Activated naive CD8-positive, alpha-beta T cell treated with anti-CD3 and anti-CD28 coated beads, Interleukin-2, amount 50 U/mL, for 24 hours (primary cell): ENCODE data around the gene MAN2A1.
A peak's percentile ranks its signal among the peaks of the same experiment; 100 is the strongest.

Experiments
- ATAC-seq: fragments of 150-1000 bp; cut with Tn5 transposase; one replicate; pipeline ENCODE4 v1.10.0; 2021
- DNase-seq: peaks from one replicate; pipeline ENCODE4 v3.0.0; 2021
- H3K27ac Mint-ChIP-seq: one replicate; pipeline ENCODE4 v1.8.0; 2021; ENCODE audit warnings: mild to moderate bottlenecking, mixed read lengths
- H3K27me3 Mint-ChIP-seq: one replicate; pipeline ENCODE4 v1.8.0; 2021; ENCODE audit warnings: mixed read lengths
- H3K36me3 Mint-ChIP-seq: one replicate; pipeline ENCODE4 v1.8.0; 2021; ENCODE audit warnings: low read depth, mixed read lengths
- H3K4me1 Mint-ChIP-seq: one replicate; pipeline ENCODE4 v1.8.0; 2021; ENCODE audit warnings: mixed read lengths
- H3K4me3 Mint-ChIP-seq: one replicate; pipeline ENCODE4 v1.8.0; 2021; ENCODE audit warnings: mild to moderate bottlenecking, moderate library complexity, mixed read lengths
- H3K9me3 Mint-ChIP-seq: one replicate; pipeline ENCODE4 v1.8.0; 2021; ENCODE audit warnings: mixed read lengths

MAN2A1 gene

DNA sequence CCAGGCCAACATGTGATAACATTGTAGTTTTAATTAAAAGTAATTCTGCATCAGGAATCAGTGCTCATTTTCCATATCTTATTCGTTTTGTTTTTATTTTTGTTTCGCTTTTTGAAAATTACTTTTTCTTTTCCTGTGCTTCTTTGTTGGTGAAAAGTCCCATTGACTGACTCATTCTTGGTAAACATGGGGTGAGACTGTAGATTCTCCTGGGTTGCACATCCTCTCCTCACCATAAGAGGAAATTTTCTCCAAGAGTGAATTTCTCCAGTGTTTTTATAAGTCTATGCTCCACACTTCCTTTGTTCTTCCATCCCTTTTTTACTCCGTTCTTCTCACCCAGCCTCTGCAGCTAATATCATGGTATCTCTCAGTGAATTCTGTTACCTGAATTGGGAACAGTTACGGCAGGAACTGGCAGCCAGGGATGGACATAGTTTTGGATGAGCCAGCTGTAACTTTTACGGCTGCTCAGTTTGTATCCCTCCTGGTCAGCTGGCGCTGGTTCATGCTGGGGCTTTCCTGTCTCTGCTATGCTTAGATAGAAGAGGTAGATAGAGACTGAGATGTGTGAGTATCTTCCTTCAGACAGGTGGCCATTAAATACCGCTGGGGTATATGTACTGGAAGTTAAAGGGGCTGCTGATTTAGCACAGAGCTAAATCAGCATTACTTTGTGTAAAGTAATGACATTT, 80.0 kb downstream of the MAN2A1 start:
- ATAC-seq: no peak
- H3K9me3 Mint-ChIP-seq: no peaks in the 10 kb centered on the region
- H3K4me3 Mint-ChIP-seq: no peak overlapping the region
- no peak overlapping the region for H3K27ac Mint-ChIP-seq
- peaks cover 2% of the 10 kb centered on the region for H3K4me1 Mint-ChIP-seq
- peaks cover 51% of the 10 kb centered on the region for H3K36me3 Mint-ChIP-seq
- no peak for DNase-seq
- no peaks in the 10 kb centered on the region for H3K27me3 Mint-ChIP-seq

DNA sequence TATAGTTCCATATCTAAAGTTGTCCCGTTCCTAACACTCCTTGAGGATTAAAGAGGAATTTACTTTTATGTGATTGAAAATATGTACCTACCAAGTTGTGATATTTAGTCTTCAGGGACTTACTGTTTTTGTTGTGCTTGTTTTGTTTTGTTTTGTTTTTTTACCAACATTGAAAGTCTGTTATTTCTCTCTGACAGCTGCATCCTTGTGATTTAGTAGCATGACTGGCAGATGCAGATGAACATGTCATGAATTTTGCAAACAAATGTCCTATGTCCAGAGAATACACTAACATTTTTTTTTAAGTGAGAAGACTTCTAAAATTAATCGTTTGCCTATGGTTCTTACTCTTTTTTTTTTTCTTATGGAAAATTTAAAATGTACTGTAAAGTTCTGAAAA, 85.4 kb downstream of the MAN2A1 start:
- Mint-ChIP-seq H3K4me1 (no peaks in the 10 kb centered on the region), H3K9me3 (no peaks in the 10 kb centered on the region), H3K4me3 (no peak overlapping the region), H3K27ac (no peak overlapping the region), H3K36me3 (peaks cover 53% of the 10 kb centered on the region), H3K27me3 (no peaks in the 10 kb centered on the region)
- no peak for DNase-seq
- ATAC-seq: no peak

DNA sequence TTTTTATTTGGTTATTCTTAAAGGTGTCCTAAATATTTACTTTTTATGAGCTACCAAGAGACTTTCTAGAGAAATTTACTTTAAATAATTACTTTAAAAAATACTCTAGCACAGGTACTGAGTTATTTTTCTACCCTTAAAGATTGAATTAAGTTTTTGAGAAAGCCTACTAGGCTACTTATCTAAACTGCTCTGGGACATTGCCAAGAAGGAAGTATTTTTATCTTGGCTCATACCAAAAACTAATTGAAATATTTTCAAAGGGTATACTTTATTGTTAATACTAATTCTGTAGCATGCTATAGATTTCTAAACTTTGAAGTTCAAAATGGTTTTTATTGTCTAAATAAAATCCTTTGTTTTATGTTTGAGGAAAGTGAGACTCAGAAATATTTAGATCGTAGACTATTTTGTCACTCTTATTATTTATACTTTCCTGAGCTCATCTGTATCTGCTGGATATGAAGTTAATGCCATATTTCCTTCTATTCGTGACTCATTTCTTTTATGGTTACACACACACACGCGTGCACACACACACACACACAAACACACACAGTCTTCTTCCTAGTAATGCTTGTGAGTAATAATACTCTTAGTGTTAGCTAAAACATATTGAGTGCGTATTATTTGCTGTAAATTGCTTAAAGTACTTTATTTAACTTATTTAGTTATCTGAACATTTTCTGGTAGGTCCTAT, 89.5 kb downstream of the MAN2A1 start:
- Mint-ChIP-seq H3K9me3 (no peaks in the 10 kb centered on the region), H3K4me1 (no peaks in the 10 kb centered on the region), H3K36me3 (peaks cover 42% of the 10 kb centered on the region), H3K27me3 (no peaks in the 10 kb centered on the region), H3K27ac (no peak overlapping the region), H3K4me3 (no peak overlapping the region)
- DNase-seq (no peak), ATAC-seq (no peak)

DNA sequence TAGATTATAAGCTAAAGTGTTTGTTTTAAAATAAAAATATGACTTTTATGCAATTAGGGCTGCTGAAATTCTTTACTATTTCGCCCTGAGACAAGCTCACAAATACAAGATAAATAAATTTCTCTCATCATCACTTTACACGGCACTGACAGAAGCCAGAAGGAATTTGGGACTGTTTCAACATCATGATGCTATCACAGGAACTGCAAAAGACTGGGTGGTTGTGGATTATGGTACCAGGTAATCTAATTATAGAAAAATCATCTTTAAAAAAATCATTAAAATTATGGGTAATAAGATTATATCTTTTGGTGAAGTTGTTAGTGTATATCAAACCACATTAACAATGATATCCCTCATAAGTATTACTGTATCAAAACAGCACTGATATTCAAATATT, 95.0 kb downstream of the MAN2A1 start:
- DNase-seq (no peak), ATAC-seq (no peak)
- Mint-ChIP-seq H3K36me3 (peaks cover 43% of the 10 kb centered on the region), H3K4me3 (no peak overlapping the region), H3K4me1 (peaks cover 21% of the 10 kb centered on the region), H3K9me3 (no peaks in the 10 kb centered on the region), H3K27me3 (no peaks in the 10 kb centered on the region), H3K27ac (no peak overlapping the region)

DNA sequence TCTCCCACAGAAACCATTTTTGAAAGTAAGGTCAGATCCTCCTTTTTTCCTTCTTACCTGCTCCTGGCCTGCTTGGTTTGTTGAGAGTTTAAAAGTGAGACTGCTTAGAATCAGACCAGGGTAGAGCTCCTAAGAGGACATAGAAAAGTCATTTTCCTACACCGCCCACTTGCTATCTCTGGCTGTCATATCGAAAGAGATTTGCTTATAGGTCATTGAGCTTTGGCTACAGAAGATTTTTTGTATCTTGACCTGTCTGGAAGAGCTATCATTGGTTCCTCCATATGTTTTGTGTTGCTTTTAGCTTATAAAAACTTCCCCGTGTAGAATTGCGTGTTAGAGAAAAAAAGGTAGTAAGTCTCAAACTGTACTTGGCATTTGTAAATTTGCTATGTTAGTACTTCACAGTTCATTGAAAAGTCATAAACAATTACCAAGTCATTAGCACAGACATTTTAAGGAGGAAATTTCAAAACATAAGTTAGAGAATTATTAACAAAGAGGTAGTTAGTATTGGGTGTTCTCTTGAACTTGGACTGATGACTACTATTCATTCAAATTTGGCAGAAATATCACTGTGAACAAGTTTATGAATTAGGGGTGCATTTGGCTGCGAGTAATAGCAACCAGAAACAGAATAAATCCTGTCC, 96.6 kb downstream of the MAN2A1 start:
- no peaks in the 10 kb centered on the region for H3K9me3 Mint-ChIP-seq
- no peaks in the 10 kb centered on the region for H3K27me3 Mint-ChIP-seq
- no peak overlapping the region for H3K4me3 Mint-ChIP-seq
- ATAC-seq (peak; percentile 43), DNase-seq (no peak)
- H3K36me3 Mint-ChIP-seq: peaks cover 48% of the 10 kb centered on the region
- H3K27ac Mint-ChIP-seq: no peak overlapping the region
- H3K4me1 Mint-ChIP-seq: peaks cover 21% of the 10 kb centered on the region

DNA sequence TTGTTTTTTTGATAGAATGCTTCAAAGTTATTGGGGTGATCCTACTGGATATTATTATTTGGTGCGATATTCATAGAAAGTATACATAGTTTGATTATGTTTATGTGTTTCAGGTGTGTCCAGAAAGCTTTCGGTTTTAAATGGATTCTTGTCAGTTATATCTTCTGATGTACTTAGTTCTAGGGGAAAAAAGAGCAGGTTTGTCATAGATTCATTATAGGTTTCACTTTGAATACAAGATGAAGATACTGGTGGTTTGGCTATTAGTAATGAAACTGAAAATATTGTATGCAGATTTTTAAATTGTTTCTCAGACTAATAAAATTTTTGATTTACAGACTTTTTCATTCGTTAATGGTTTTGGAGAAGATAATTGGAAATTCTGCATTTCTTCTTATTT, 98.9 kb downstream of the MAN2A1 start:
- peaks cover 21% of the 10 kb centered on the region for H3K4me1 Mint-ChIP-seq
- DNase-seq (no peak), ATAC-seq (peak; percentile 28)
- H3K4me3 Mint-ChIP-seq: no peak overlapping the region
- H3K36me3 Mint-ChIP-seq: peaks cover 57% of the 10 kb centered on the region
- H3K9me3 Mint-ChIP-seq: peaks cover 6% of the 10 kb centered on the region
- no peaks in the 10 kb centered on the region for H3K27me3 Mint-ChIP-seq
- H3K27ac Mint-ChIP-seq: peak overlapping the region; percentile 61

DNA sequence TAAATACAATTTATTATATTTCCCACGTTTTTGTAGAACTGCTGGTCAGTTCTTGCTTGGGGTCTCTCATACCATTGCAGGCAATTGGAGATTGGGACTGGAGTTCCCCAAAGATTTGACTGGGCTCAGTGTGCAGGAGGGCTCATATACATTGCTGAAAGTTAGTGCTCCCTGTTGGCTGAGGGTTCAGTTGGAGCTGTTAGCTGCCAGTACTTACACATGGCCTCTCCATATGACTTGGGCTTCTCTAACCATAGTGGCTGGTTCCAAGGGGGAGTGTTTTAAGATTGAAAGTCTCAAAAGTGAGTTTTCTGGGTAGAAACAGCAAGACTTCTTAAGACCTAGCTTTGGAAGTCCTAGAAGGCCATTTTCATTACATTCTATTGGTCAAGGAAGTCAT, 102.9 kb downstream of the MAN2A1 start:
- no peak overlapping the region for H3K27ac Mint-ChIP-seq
- no peak overlapping the region for H3K4me3 Mint-ChIP-seq
- ATAC-seq (no peak), DNase-seq (no peak)
- H3K4me1 Mint-ChIP-seq: peaks cover 16% of the 10 kb centered on the region
- peaks cover 56% of the 10 kb centered on the region for H3K36me3 Mint-ChIP-seq
- H3K27me3 Mint-ChIP-seq: no peaks in the 10 kb centered on the region
- peaks cover 6% of the 10 kb centered on the region for H3K9me3 Mint-ChIP-seq

DNA sequence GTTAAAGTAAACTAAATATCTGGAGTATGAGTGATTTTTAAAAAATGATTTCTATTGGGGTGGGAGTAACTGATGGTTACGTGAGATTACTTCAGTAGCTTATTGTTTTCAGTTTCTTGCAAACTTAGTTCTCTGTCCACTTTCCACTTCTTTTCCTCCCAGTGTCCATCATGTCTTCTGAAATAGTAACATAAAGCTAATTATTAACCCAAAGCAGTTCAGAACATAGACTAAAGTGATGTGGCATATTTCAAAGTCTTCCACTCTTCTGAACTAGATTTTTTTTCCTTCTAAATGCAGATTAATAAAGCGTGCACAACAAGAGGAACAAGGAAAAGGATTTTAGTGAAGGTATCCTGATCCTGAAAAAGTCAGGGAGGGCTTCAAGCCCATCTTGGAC, 114.1 kb downstream of the MAN2A1 start:
- H3K9me3 Mint-ChIP-seq: peaks cover 4% of the 10 kb centered on the region
- no peak overlapping the region for H3K27ac Mint-ChIP-seq
- no peaks in the 10 kb centered on the region for H3K4me1 Mint-ChIP-seq
- peaks cover 43% of the 10 kb centered on the region for H3K36me3 Mint-ChIP-seq
- no peak for ATAC-seq
- H3K27me3 Mint-ChIP-seq: no peaks in the 10 kb centered on the region
- H3K4me3 Mint-ChIP-seq: no peak overlapping the region
- no peak for DNase-seq

DNA sequence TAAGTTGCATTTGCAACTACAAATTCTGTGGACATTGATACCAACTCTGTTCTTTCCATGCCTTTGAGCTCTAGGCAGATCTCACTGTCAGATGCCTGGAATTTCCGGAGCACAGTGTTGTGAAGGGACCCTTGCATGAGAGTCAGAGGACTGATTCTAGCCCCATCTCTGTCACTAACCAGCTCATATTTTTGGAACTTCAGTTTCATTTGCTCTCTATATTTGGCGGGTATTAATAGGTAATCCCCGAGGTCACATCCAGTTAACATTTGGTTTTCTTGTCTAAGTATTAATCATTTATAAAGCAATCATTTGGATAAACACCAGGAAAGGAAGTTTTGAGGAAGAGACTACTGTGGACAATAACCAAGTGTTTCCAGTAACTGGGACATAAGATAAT, 115.7 kb downstream of the MAN2A1 start:
- H3K4me1 Mint-ChIP-seq: peaks cover 2% of the 10 kb centered on the region
- peaks cover 52% of the 10 kb centered on the region for H3K36me3 Mint-ChIP-seq
- ATAC-seq (no peak), DNase-seq (no peak)
- H3K27me3 Mint-ChIP-seq: no peaks in the 10 kb centered on the region
- H3K4me3 Mint-ChIP-seq: no peak overlapping the region
- H3K9me3 Mint-ChIP-seq: peaks cover 13% of the 10 kb centered on the region
- H3K27ac Mint-ChIP-seq: no peak overlapping the region

DNA sequence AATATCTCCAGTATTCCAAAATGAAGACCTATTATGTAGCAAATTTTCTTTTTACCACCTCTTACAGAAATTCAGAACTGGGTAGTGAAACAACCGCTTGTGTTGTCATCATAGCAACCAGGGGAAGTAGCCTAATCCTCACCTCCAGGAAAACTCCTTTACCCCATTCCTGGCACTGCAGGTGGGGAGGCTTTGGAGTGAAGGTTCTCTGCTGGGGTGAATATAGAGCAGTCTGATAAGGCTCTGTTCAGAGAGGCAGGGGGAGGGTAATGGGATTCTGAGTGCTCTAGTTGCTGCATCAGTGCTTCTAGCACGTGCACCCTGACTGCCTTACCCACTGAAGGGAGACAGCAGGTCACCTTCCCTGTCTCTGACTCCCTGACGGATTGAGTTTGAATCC, 116.2 kb downstream of the MAN2A1 start:
- peaks cover 53% of the 10 kb centered on the region for H3K36me3 Mint-ChIP-seq
- H3K4me3 Mint-ChIP-seq: no peak overlapping the region
- H3K9me3 Mint-ChIP-seq: peaks cover 13% of the 10 kb centered on the region
- ATAC-seq: no peak
- H3K27me3 Mint-ChIP-seq: no peaks in the 10 kb centered on the region
- H3K4me1 Mint-ChIP-seq: peaks cover 2% of the 10 kb centered on the region
- DNase-seq: no peak
- no peak overlapping the region for H3K27ac Mint-ChIP-seq

DNA sequence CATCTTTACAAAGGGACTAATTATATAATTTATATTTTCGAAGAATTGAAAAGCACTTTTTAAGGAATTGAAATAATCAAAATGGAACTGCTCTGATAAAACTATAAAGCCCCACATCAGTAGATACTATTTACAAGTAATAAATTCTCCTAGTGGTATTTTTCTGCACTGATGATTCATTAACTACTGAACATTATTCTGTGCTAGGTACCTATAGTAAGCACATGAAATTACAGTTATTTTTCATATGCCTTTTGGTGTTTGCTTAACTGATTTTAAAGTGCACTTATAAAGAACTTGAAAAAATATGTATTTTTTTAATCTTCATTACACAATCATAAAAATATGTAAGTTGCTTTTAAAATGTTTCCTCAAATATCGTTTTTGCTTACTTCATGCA, 123.0 kb downstream of the MAN2A1 start:
- no peak overlapping the region for H3K27ac Mint-ChIP-seq

DNA sequence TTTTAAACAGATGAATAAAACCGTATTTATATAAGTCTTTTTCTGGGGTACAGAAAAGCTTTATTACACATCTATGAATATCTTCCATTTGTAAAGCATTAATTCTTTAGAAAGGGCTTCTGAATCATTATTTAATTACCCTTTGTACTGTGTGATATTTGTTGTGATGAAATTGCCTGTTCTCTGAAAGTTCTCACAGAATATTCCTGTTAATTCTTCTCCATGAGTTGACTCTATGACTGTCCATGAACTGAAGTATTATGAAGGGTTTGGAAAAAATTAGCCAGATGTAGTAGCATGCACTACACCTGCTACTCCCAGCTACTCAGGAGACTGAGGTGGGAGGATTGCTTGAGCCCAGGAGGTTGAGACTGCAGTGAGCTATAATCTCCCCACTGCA, 127.0 kb downstream of the MAN2A1 start:
- H3K36me3 Mint-ChIP-seq: peaks cover 50% of the 10 kb centered on the region

More for the DNA sequence above, 123.0 kb downstream of the MAN2A1 start:
- Mint-ChIP-seq H3K9me3 (peaks cover 12% of the 10 kb centered on the region), H3K27me3 (no peaks in the 10 kb centered on the region), H3K4me3 (no peak overlapping the region), H3K36me3 (peaks cover 61% of the 10 kb centered on the region), H3K4me1 (peaks cover 2% of the 10 kb centered on the region)
- DNase-seq (no peak), ATAC-seq (no peak)

DNA sequence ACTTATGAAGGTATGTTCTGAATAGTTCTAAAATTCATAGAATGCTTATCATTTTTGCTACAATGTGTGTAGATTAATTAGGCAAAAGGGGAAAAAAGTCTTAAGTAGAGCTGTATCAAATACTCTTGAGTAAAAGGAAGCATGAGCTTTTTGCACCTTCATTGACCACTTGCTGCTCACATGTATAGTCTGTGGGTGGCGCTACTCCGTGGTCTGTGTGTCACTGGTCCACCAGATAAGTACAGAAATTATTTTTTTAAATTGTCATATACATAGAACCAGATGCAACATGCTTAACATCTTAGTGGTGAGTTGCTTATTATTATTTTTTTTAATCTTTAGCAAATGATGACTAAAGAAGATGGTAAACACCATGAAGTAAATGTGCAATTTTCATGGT, 130.2 kb downstream of the MAN2A1 start:
- H3K9me3 Mint-ChIP-seq: no peaks in the 10 kb centered on the region

More for the DNA sequence above, 127.0 kb downstream of the MAN2A1 start:
- Mint-ChIP-seq H3K27ac (no peak overlapping the region), H3K4me1 (no peaks in the 10 kb centered on the region), H3K27me3 (no peaks in the 10 kb centered on the region), H3K9me3 (no peaks in the 10 kb centered on the region), H3K4me3 (no peak overlapping the region)
- DNase-seq: no peak
- ATAC-seq: no peak

DNA sequence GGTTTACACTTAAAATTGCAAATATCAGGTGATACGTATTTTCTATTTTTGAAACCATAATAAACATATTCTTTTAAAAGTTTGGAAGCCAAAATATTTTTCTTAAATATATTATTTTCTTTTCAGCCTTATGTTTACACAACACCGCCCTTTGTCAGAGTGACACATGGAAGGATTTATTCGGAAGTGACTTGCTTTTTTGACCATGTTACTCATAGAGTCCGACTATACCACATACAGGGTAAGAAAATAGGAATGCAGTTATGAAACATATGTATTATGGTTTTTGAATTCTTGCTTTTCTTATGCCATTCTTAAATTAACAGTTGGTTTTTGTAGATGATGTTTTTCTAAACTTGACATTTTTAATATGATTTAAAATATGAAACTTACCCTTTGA, 133.9 kb downstream of the MAN2A1 start:
- DNase-seq: no peak
- H3K36me3 Mint-ChIP-seq: peaks cover 68% of the 10 kb centered on the region
- H3K4me3 Mint-ChIP-seq: no peak overlapping the region
- peaks cover 4% of the 10 kb centered on the region for H3K9me3 Mint-ChIP-seq
- H3K27me3 Mint-ChIP-seq: no peaks in the 10 kb centered on the region
- no peaks in the 10 kb centered on the region for H3K4me1 Mint-ChIP-seq
- no peak overlapping the region for H3K27ac Mint-ChIP-seq
- ATAC-seq: no peak

More for the DNA sequence above, 130.2 kb downstream of the MAN2A1 start:
- DNase-seq (no peak), ATAC-seq (no peak)
- H3K36me3 Mint-ChIP-seq: peaks cover 51% of the 10 kb centered on the region
- H3K4me1 Mint-ChIP-seq: no peaks in the 10 kb centered on the region
- H3K27ac Mint-ChIP-seq: no peak overlapping the region
- no peak overlapping the region for H3K4me3 Mint-ChIP-seq
- H3K27me3 Mint-ChIP-seq: no peaks in the 10 kb centered on the region

DNA sequence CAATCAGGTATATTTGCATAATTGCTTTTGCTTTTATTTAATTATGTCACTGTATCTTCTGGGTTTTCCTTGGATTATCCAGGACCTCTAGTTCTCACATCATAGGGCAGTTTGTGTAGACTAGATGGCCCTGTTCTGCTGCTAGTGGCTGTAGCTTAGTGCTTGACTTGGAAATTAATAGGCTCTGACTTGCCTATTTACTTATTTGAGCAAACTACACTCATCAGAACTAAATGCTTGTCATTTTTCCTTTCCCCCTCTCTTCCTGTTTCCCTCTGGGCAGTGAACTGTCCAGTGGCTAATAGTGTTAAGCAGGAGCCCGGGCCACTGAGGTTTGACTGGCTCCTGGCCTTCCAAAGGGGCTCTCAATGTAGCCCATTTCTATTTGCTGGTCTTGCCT, 135.7 kb downstream of the MAN2A1 start:
- no peak overlapping the region for H3K4me3 Mint-ChIP-seq
- no peak for ATAC-seq
- no peaks in the 10 kb centered on the region for H3K4me1 Mint-ChIP-seq
- no peaks in the 10 kb centered on the region for H3K27me3 Mint-ChIP-seq
- peaks cover 4% of the 10 kb centered on the region for H3K9me3 Mint-ChIP-seq
- H3K27ac Mint-ChIP-seq: no peak overlapping the region
- H3K36me3 Mint-ChIP-seq: peaks cover 75% of the 10 kb centered on the region
- no peak for DNase-seq
